GM04503 (cell line): ENCODE results near the gene SLC35F5.
"Not testable (repeated sequence)": the region's sequence is repeated elsewhere in the genome, so short reads cannot be mapped to it uniquely, and the experiment has no call there.

Experiments
- DNase-seq: peaks from one replicate; pipeline ENCODE4 v3.0.0-alpha.2; 2012; ENCODE audit warnings: low read depth

SLC35F5 gene

GRCh38 chr2:113755835-113756354 is 547 bp downstream of the SLC35F5 start:
- no peak for DNase-seq

GRCh38 chr2:113755035-113755834 is 1.2 kb downstream of the SLC35F5 start:
- DNase-seq, result no peak

- DNase-seq, result no peak
Observed at GRCh38 chr2:113754160-113754559, 2.3 kb downstream of the SLC35F5 start.

GRCh38 chr2:113750385-113750784 is 6.1 kb downstream of the SLC35F5 start:
- no peak for DNase-seq

- no peak for DNase-seq
Observed at GRCh38 chr2:113741091-113741490, 15.4 kb downstream of the SLC35F5 start.

GRCh38 chr2:113739849-113740248 is 16.6 kb downstream of the SLC35F5 start:
- no peak for DNase-seq

- no peak for DNase-seq
Observed at GRCh38 chr2:113734185-113734584, 22.3 kb downstream of the SLC35F5 start.

- no peak for DNase-seq
Observed at GRCh38 chr2:113724010-113724409, 32.4 kb downstream of the SLC35F5 start.

- DNase-seq, result no peak
Observed at GRCh38 chr2:113723411-113723810, 33.0 kb downstream of the SLC35F5 start.

- no peak for DNase-seq
Observed at GRCh38 chr2:113720167-113720566, 36.3 kb downstream of the SLC35F5 start.

GRCh38 chr2:113716291-113716690 is 40.2 kb downstream of the SLC35F5 start:
- DNase-seq, result peak; percentile 13

GRCh38 chr2:113712941-113713340 is 43.5 kb downstream of the SLC35F5 start:
- DNase-seq, result no peak

- no peak for DNase-seq
Observed at GRCh38 chr2:113711851-113712250, 44.6 kb downstream of the SLC35F5 start.

GRCh38 chr2:113709022-113709421 is 47.4 kb downstream of the SLC35F5 start:
- no peak for DNase-seq

- DNase-seq, result no peak
Observed at GRCh38 chr2:113707106-113707505, 49.3 kb downstream of the SLC35F5 start.

- no peak for DNase-seq
Observed at GRCh38 chr2:113705982-113706523, 50.4 kb downstream of the SLC35F5 start.

- not testable (repeated sequence) for DNase-seq
Observed at GRCh38 chr2:113704300-113704993, 52.0 kb downstream of the SLC35F5 start.

GRCh38 chr2:113703386-113704299 is 52.8 kb downstream of the SLC35F5 start:
- no peak for DNase-seq

GRCh38 chr2:113700186-113700841 is 56.1 kb downstream of the SLC35F5 start:
- DNase-seq, result no peak

- DNase-seq, result no peak
Observed at GRCh38 chr2:113698892-113699447, 57.5 kb downstream of the SLC35F5 start.

- not testable (repeated sequence) for DNase-seq
Observed at GRCh38 chr2:113698251-113698650, 58.2 kb downstream of the SLC35F5 start.
